Measurements from ENCODE around the gene SSU72.
"Not testable (repeated sequence)": the region's sequence is repeated elsewhere in the genome, so short reads cannot be mapped to it uniquely, and the experiment has no call there.

SSU72 gene

GRCh38 chr1:1536019-1536937 is 38.4 kb downstream of the SSU72 start:
- DNase-seq (ENCODE audit: low read depth, low spot score): no peak
- no peak for TF ChIP-seq CTCF (IDR thresholded peaks at IDR 0.05; ENCODE audit: low read depth, low read length)
- H3K4me3 ChIP-seq (ENCODE audit: low read depth, low read length): no peak overlapping the region
- in situ Hi-C loops (cut with HindIII; ENCODE audit: low sequenced_read_pairs): no loop called here

DNA sequence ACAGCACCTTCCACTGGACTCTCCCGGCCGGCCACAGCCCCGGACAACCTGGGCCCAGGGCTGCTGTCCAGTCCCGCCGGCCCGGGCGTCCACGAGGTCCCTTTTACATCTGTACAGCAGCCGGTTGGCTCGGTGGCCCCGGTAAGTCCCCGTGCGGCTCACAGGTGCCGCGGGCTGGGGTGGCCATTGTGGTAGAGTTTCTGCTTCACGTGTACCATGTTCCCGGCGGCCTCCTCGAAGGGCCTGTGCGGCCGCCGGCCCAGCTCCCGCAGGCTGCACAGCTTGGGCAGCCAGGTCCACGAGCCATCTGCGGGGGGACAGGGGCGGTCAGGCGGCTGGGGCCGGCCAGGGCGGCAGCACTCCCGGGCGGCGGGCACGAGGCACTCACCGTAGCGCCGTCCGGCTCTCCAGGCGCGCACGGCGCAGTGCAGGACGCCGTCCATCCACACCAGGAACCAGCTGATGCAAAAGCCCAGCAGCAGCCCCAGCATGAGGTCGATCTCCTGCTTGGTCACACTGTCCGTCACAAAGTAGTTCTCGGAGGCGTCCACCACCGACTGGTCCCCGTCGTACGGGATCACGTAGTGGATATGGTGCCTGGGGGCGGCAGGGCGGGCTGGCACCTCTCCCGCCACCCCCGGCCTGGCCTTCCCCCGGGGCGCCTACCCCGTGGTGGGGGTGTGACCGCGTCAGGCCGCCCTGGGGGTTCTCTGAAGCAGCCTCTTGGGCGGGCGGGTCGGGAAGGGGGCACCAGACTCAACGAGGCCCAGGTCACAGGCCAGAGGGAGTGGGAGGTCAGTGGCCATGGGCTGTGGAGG is 39.3 kb downstream of the SSU72 start:
- no peak for DNase-seq (ENCODE audit: low read depth, low spot score)
- no peak for TF ChIP-seq CTCF (IDR thresholded peaks at IDR 0.05; ENCODE audit: low read depth, low read length)
- H3K4me3 ChIP-seq (ENCODE audit: low read depth, low read length): no peak overlapping the region
- in situ Hi-C loops (cut with HindIII; ENCODE audit: low sequenced_read_pairs): no loop called here

- H3K4me3 ChIP-seq (ENCODE audit: low read depth, low read length): no peak overlapping the region
- in situ Hi-C loops (cut with HindIII; ENCODE audit: low sequenced_read_pairs): no loop called here
- no peak for TF ChIP-seq CTCF (IDR thresholded peaks at IDR 0.05; ENCODE audit: low read depth, low read length)
Measured at GRCh38 chr1:1534401-1535154, 40.1 kb downstream of the SSU72 start.

GRCh38 chr1:1533894-1534291 is 40.8 kb downstream of the SSU72 start:
- DNase-seq (ENCODE audit: low read depth, low spot score); H3K4me3 ChIP-seq (ENCODE audit: low read depth, low read length); in situ Hi-C loops (cut with HindIII; ENCODE audit: low sequenced_read_pairs): not testable (repeated sequence)

More at GRCh38 chr1:1534401-1535154, 40.1 kb downstream of the SSU72 start:
- no peak for DNase-seq (ENCODE audit: low read depth, low spot score)

- H3K4me3 ChIP-seq (ENCODE audit: low read depth, low read length); in situ Hi-C loops (cut with HindIII; ENCODE audit: low sequenced_read_pairs); DNase-seq (ENCODE audit: low read depth, low spot score): not testable (repeated sequence)
Measured at GRCh38 chr1:1533176-1533893, 41.3 kb downstream of the SSU72 start.

DNA sequence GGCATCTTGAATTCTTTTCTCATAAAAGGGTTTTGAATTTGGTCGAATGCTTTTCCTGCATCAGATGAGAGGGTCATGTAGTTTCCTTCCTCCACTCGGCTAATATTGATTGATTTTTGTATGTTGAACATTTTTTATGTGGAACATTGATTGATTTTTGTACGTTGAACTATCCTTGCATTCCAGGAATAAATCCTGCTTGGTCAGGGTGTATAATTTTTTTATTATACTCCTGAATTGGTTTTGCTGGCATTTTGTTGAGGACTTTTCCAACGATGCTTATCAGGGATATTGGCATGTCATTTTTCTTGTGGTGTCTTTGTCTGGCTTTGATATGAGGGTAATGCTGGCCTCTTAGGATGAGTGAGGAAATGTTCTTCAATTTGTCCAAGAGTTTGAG is 42.7 kb downstream of the SSU72 start:
- no peak for TF ChIP-seq CTCF (IDR thresholded peaks at IDR 0.05; ENCODE audit: low read depth, low read length)
- no peak for DNase-seq (ENCODE audit: low read depth, low spot score)
- no peak overlapping the region for H3K4me3 ChIP-seq (ENCODE audit: low read depth, low read length)
- in situ Hi-C loops (cut with HindIII; ENCODE audit: low sequenced_read_pairs): no loop called here

DNA sequence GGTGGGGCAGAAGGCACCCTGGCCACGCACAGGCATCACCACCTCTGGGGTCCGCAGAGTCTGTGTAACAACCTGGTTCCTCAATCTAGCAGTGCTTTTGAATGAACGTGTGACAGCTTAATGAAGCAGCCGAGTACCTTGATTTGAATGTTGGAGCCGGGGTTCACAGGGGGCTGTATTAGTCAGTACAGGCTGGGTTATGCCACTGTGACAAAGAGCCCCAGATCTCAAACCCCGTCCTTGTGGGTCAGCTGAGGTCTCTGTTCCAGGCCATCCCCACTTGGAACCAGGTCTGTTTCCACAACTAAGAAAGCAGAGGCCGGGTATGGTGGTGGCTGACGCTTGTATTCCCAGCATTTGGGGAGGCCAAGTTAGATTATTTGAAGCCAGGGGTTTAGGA is 44.7 kb downstream of the SSU72 start:
- no peak for DNase-seq (ENCODE audit: low read depth, low spot score)
- in situ Hi-C loops (cut with HindIII; ENCODE audit: low sequenced_read_pairs): no loop called here
- no peak overlapping the region for H3K4me3 ChIP-seq (ENCODE audit: low read depth, low read length)
- TF ChIP-seq CTCF (IDR thresholded peaks at IDR 0.05; ENCODE audit: low read depth, low read length): no peak

All from astrocyte of the spinal cord (primary cell).